Karpas-422 (cell line): ENCODE measurements around the gene ELAVL2. TPM values are rescaled to one million over a fixed set of nuclear protein-coding genes. Genes with fewer than 3 reads are reported as not detected.
"Not testable (repeated sequence)": the region's sequence is repeated elsewhere in the genome, so short reads cannot be mapped to it uniquely, and the experiment has no call there.

Source experiments
- DNase-seq: peaks from one replicate; pipeline ENCODE4 v3.0.0-alpha.2; 2015
- H2AFZ ChIP-seq: fragments of 200-600 bp; sonication (generic); 2 replicates; pipeline ENCODE4 v1.6.1; 2014; ENCODE audit warnings: antibody characterized with exemption, low read length, mixed read lengths
- H3K27ac ChIP-seq: fragments of 200-600 bp; sonication (generic); 2 replicates; pipeline ENCODE4 v1.5.1; 2014; ENCODE audit warnings: mild to moderate bottlenecking, low read length, moderate library complexity
- H3K27me3 ChIP-seq: fragments of 200-600 bp; sonication (generic); 2 replicates; pipeline ENCODE4 v1.6.1; 2014; ENCODE audit warnings: low read length, mixed read lengths
- H3K36me3 ChIP-seq: fragments of 200-600 bp; sonication (generic); 2 replicates; pipeline ENCODE4 v1.6.1; 2014; ENCODE audit warnings: low read length, mixed read lengths; ENCODE audit not compliant: insufficient read depth
- H3K4me1 ChIP-seq: fragments of 200-600 bp; sonication (generic); 2 replicates; pipeline ENCODE4 v1.6.1; 2014; ENCODE audit warnings: mild to moderate bottlenecking, low read length, mixed read lengths
- H3K4me2 ChIP-seq: fragments of 200-600 bp; sonication (generic); 2 replicates; pipeline ENCODE4 v1.6.1; 2014; ENCODE audit warnings: low read length, low read depth, mild to moderate bottlenecking; ENCODE audit not compliant: poor library complexity, severe bottlenecking
- H3K4me3 ChIP-seq: fragments of 200-600 bp; sonication (generic); 2 replicates; pipeline ENCODE4 v1.5.1; 2014; ENCODE audit warnings: mild to moderate bottlenecking, antibody characterized with exemption, low read length, mixed read lengths
- H3K79me2 ChIP-seq: fragments of 200-600 bp; sonication (generic); 2 replicates; pipeline ENCODE4 v1.6.1; 2014; ENCODE audit warnings: mild to moderate bottlenecking, low read length, mixed read lengths
- H3K9ac ChIP-seq: fragments of 200-600 bp; sonication (generic); 2 replicates; pipeline ENCODE4 v1.6.0; 2014; ENCODE audit warnings: low read length
- H3K9me2 ChIP-seq: fragments of 200-600 bp; sonication (generic), shearing (Covaris generic); replicated peaks from 2 replicates; pipeline ENCODE4 v1.6.0; 2014; ENCODE audit warnings: mild to moderate bottlenecking, low read length, moderate library complexity; ENCODE audit not compliant: insufficient read depth
- H3K9me3 ChIP-seq: fragments of 300-700, 200-600 bp; sonication (generic); 2 replicates; pipeline ENCODE4 v1.6.1; 2014; ENCODE audit warnings: low read length, mixed read lengths
- H4K20me1 ChIP-seq: fragments of 200-600 bp; sonication (generic); 2 replicates; pipeline ENCODE4 v1.6.1; 2014; ENCODE audit warnings: mild to moderate bottlenecking, antibody characterized with exemption, low read length, low read depth; ENCODE audit not compliant: insufficient read depth
- total RNA-seq: library from RNA; depleted of rRNA; stranded (reverse); fragments of >200 nt; shearing (Covaris generic); gene quantifications from 2 replicates; pipeline ENCODE4 v1.2.3, GENCODE V29; 2014; ENCODE audit warnings: low replicate concordance

ELAVL2 gene
- total RNA-seq, 1 experiment from 2014 or later = not detected

- H3K27ac ChIP-seq = no peak overlapping the region
- H3K4me1 ChIP-seq = no peaks in the 10 kb centered on the region
- no peak overlapping the region for H3K4me2 ChIP-seq
- H3K36me3 ChIP-seq = no peaks in the 10 kb centered on the region
- no peak overlapping the region for H3K9ac ChIP-seq
- no peaks in the 10 kb centered on the region for H3K9me3 ChIP-seq
- H2AFZ ChIP-seq = no peak overlapping the region
- no peaks in the 10 kb centered on the region for H4K20me1 ChIP-seq
- no peaks in the 10 kb centered on the region for H3K9me2 ChIP-seq
- DNase-seq = no peak
- no peaks in the 10 kb centered on the region for H3K79me2 ChIP-seq
- no peak overlapping the region for H3K4me3 ChIP-seq
- H3K27me3 ChIP-seq = no peaks in the 10 kb centered on the region
Observed at GRCh38 chr9:23736293-23736692, 89.7 kb downstream of the ELAVL2 start.

GRCh38 chr9:23733495-23734078, 92.5 kb downstream of the ELAVL2 start:
- Histone ChIP-seq H3K27ac (no peak overlapping the region), H3K4me3 (no peak overlapping the region), H3K9ac (no peak overlapping the region), H3K9me3 (no peaks in the 10 kb centered on the region), H2AFZ (no peak overlapping the region), H3K36me3 (no peaks in the 10 kb centered on the region), H3K79me2 (no peaks in the 10 kb centered on the region), H3K4me1 (no peaks in the 10 kb centered on the region), H3K27me3 (no peaks in the 10 kb centered on the region), H4K20me1 (no peaks in the 10 kb centered on the region), H3K4me2 (no peak overlapping the region), H3K9me2 (no peaks in the 10 kb centered on the region)
- DNase-seq = no peak

GRCh38 chr9:23731353-23731752, 94.7 kb downstream of the ELAVL2 start:
- Histone ChIP-seq H3K27ac (no peak overlapping the region), H3K9ac (no peak overlapping the region), H3K79me2 (no peaks in the 10 kb centered on the region), H3K4me2 (no peak overlapping the region), H3K9me3 (no peaks in the 10 kb centered on the region), H3K4me3 (no peak overlapping the region), H2AFZ (no peak overlapping the region), H3K4me1 (no peaks in the 10 kb centered on the region), H3K27me3 (no peaks in the 10 kb centered on the region), H3K9me2 (no peaks in the 10 kb centered on the region), H4K20me1 (no peaks in the 10 kb centered on the region), H3K36me3 (no peaks in the 10 kb centered on the region)
- DNase-seq = no peak

- Histone ChIP-seq H3K9ac (no peak overlapping the region), H4K20me1 (no peaks in the 10 kb centered on the region), H3K9me2 (no peaks in the 10 kb centered on the region), H3K9me3 (no peaks in the 10 kb centered on the region), H3K27me3 (no peaks in the 10 kb centered on the region), H2AFZ (no peak overlapping the region), H3K4me1 (no peaks in the 10 kb centered on the region), H3K4me3 (no peak overlapping the region), H3K4me2 (no peak overlapping the region), H3K79me2 (no peaks in the 10 kb centered on the region), H3K27ac (no peak overlapping the region), H3K36me3 (no peaks in the 10 kb centered on the region)
- DNase-seq = no peak
Observed at GRCh38 chr9:23730364-23730763, 95.7 kb downstream of the ELAVL2 start.

- H2AFZ ChIP-seq = no peak overlapping the region
- H3K9me3 ChIP-seq = no peaks in the 10 kb centered on the region
- H4K20me1 ChIP-seq = no peaks in the 10 kb centered on the region
- H3K79me2 ChIP-seq = no peaks in the 10 kb centered on the region
- H3K4me3 ChIP-seq = no peak overlapping the region
- DNase-seq = peak; percentile 2
- no peaks in the 10 kb centered on the region for H3K9me2 ChIP-seq
- H3K27me3 ChIP-seq = no peaks in the 10 kb centered on the region
- no peak overlapping the region for H3K27ac ChIP-seq
- no peak overlapping the region for H3K4me2 ChIP-seq
- no peaks in the 10 kb centered on the region for H3K4me1 ChIP-seq
- no peaks in the 10 kb centered on the region for H3K36me3 ChIP-seq
- H3K9ac ChIP-seq = no peak overlapping the region
Observed at GRCh38 chr9:23728736-23729135, 97.3 kb downstream of the ELAVL2 start.

GRCh38 chr9:23725279-23725946, 100.6 kb downstream of the ELAVL2 start:
- Histone ChIP-seq H4K20me1 (no peaks in the 10 kb centered on the region), H3K9me3 (no peaks in the 10 kb centered on the region), H3K9ac (no peak overlapping the region), H3K27me3 (no peaks in the 10 kb centered on the region), H3K27ac (no peak overlapping the region), H2AFZ (no peak overlapping the region), H3K79me2 (no peaks in the 10 kb centered on the region), H3K4me1 (no peaks in the 10 kb centered on the region), H3K9me2 (no peaks in the 10 kb centered on the region), H3K4me3 (no peak overlapping the region), H3K4me2 (no peak overlapping the region), H3K36me3 (no peaks in the 10 kb centered on the region)
- no peak for DNase-seq

GRCh38 chr9:23723672-23724071, 102.4 kb downstream of the ELAVL2 start:
- H3K79me2 ChIP-seq = no peaks in the 10 kb centered on the region
- H3K9ac ChIP-seq = no peak overlapping the region
- H4K20me1 ChIP-seq = no peaks in the 10 kb centered on the region
- H3K4me3 ChIP-seq = no peak overlapping the region
- no peaks in the 10 kb centered on the region for H3K27me3 ChIP-seq
- no peaks in the 10 kb centered on the region for H3K9me2 ChIP-seq
- DNase-seq = no peak
- H3K4me2 ChIP-seq = no peak overlapping the region
- no peaks in the 10 kb centered on the region for H3K36me3 ChIP-seq
- H3K27ac ChIP-seq = no peak overlapping the region
- H3K4me1 ChIP-seq = no peaks in the 10 kb centered on the region
- no peaks in the 10 kb centered on the region for H3K9me3 ChIP-seq
- no peak overlapping the region for H2AFZ ChIP-seq

GRCh38 chr9:23723048-23723447, 103.0 kb downstream of the ELAVL2 start:
- not testable (repeated sequence) for H3K4me2 ChIP-seq, H3K27ac ChIP-seq, H3K9me2 ChIP-seq, H3K4me1 ChIP-seq, H3K36me3 ChIP-seq, H3K79me2 ChIP-seq, H3K9ac ChIP-seq, H3K9me3 ChIP-seq, DNase-seq, H2AFZ ChIP-seq, H4K20me1 ChIP-seq, H3K27me3 ChIP-seq, H3K4me3 ChIP-seq
